Measurements from ENCODE around the gene NACC1.

DNA sequence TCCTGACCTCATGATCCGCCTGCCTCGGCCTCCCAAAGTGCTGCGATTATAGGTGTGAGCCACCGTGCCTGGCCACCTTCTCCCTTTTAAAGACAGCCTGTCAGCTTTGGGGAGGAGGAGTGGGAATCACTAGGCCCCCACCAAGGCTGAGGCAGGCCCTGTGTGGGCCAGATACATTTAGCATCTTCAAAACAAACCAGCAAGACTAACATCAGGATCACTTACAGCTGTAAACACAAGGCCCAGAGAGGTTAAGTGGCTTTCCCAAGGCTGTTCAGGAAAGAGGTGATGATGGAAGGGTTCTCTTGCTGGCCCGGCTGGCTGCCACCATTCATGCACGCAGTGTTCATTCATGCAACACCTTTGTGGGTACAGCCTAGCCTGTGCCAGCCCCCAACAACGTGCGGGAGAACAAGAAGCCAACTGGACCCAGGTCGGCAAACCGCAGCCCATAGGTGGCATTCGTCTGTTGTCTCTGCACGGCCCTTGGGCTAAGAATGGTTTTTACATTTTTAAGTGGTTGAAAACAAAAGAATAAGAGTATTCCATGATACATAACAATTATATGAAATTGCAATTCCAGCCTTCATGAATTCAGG, 55.2 kb downstream of the NACC1 start:
- TF ChIP-seq, protein P1, sequence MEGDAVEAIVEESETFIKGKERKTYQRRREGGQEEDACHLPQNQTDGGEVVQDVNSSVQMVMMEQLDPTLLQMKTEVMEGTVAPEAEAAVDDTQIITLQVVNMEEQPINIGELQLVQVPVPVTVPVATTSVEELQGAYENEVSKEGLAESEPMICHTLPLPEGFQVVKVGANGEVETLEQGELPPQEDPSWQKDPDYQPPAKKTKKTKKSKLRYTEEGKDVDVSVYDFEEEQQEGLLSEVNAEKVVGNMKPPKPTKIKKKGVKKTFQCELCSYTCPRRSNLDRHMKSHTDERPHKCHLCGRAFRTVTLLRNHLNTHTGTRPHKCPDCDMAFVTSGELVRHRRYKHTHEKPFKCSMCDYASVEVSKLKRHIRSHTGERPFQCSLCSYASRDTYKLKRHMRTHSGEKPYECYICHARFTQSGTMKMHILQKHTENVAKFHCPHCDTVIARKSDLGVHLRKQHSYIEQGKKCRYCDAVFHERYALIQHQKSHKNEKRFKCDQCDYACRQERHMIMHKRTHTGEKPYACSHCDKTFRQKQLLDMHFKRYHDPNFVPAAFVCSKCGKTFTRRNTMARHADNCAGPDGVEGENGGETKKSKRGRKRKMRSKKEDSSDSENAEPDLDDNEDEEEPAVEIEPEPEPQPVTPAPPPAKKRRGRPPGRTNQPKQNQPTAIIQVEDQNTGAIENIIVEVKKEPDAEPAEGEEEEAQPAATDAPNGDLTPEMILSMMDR (conservative IDR thresholded peaks at IDR 0.05; ENCODE audit: low read depth, low read length) = no peak
- no peak for TF ChIP-seq EZH2 (IDR thresholded peaks at IDR 0.05; ENCODE audit: borderline replicate concordance, low read depth, low read length, poor library complexity, severe bottlenecking)

Data from A673 (cell line).